ENCODE data around the gene OS9.

- TF ChIP-seq POLR2A (IDR thresholded peaks at IDR 0.05; ENCODE audit: low read depth), result no peak
- TF ChIP-seq CTCF (IDR thresholded peaks at IDR 0.05), result peak in 1 of 3 experiments; percentile 39
- TF ChIP-seq POLR2AphosphoS5 (IDR thresholded peaks at IDR 0.05), result no peak
- no peak for TF ChIP-seq EP300 (IDR thresholded peaks at IDR 0.05)
Measured at GRCh38 chr12:57737467-57738460, 43.8 kb downstream of the OS9 start.

Data from esophagus muscularis mucosa (tissue), 4 donors.